ENCODE measurements around the gene PPM1H.

GRCh38 chr12:62910549-62911169 is 24.3 kb downstream of the PPM1H start:
- TF ChIP-seq, protein P1, sequence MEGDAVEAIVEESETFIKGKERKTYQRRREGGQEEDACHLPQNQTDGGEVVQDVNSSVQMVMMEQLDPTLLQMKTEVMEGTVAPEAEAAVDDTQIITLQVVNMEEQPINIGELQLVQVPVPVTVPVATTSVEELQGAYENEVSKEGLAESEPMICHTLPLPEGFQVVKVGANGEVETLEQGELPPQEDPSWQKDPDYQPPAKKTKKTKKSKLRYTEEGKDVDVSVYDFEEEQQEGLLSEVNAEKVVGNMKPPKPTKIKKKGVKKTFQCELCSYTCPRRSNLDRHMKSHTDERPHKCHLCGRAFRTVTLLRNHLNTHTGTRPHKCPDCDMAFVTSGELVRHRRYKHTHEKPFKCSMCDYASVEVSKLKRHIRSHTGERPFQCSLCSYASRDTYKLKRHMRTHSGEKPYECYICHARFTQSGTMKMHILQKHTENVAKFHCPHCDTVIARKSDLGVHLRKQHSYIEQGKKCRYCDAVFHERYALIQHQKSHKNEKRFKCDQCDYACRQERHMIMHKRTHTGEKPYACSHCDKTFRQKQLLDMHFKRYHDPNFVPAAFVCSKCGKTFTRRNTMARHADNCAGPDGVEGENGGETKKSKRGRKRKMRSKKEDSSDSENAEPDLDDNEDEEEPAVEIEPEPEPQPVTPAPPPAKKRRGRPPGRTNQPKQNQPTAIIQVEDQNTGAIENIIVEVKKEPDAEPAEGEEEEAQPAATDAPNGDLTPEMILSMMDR (IDR thresholded peaks at IDR 0.05), result no peak
- no peak for TF ChIP-seq POLR2A (IDR thresholded peaks at IDR 0.05)

Measured in heart left ventricle (tissue), 13 donors.